ENCODE measurements around the gene DOC2A. TPM values are rescaled to one million over a fixed set of nuclear protein-coding genes. Genes with fewer than 3 reads are reported as not detected.

Gene DOC2A
- total RNA-seq, 1 donor from 2014 or later = 0.15 TPM

- ATAC-seq = no peak
- no peak for DNase-seq (ENCODE audit: low spot score)
These were observed 20.8 kb downstream of the DOC2A start for GRCh38 chr16:29990034-29990433.

GRCh38 chr16:29989111-29989858 is 21.5 kb downstream of the DOC2A start:
- DNase-seq (ENCODE audit: low spot score) = no peak
- ATAC-seq = no peak

- no peak for ATAC-seq
These were observed 22.3 kb downstream of the DOC2A start for GRCh38 chr16:29988346-29989075.

GRCh38 chr16:29987371-29988085 is 23.3 kb downstream of the DOC2A start:
- DNase-seq (ENCODE audit: low spot score) (no peak), ATAC-seq (no peak)

More at GRCh38 chr16:29988346-29989075, 22.3 kb downstream of the DOC2A start:
- no peak for DNase-seq (ENCODE audit: low spot score)

- ATAC-seq (no peak), DNase-seq (ENCODE audit: low spot score) (no peak)
These were observed 23.9 kb downstream of the DOC2A start for GRCh38 chr16:29986931-29987330.

- no peak for DNase-seq (ENCODE audit: low spot score)
These were observed 24.6 kb downstream of the DOC2A start for GRCh38 chr16:29986231-29986630.

GRCh38 chr16:29985271-29985811 is 25.5 kb downstream of the DOC2A start:
- ATAC-seq = no peak
- DNase-seq (ENCODE audit: low spot score) = no peak

More at GRCh38 chr16:29986231-29986630, 24.6 kb downstream of the DOC2A start:
- no peak for ATAC-seq

GRCh38 chr16:29984764-29985147 is 26.1 kb downstream of the DOC2A start:
- no peak for ATAC-seq
- DNase-seq (ENCODE audit: low spot score) = no peak

- no peak for ATAC-seq
- no peak for DNase-seq (ENCODE audit: low spot score)
These were observed 26.6 kb downstream of the DOC2A start for GRCh38 chr16:29984137-29984763.

- no peak for ATAC-seq
- DNase-seq (ENCODE audit: low spot score) = no peak
These were observed 27.2 kb downstream of the DOC2A start for GRCh38 chr16:29983420-29984136.

GRCh38 chr16:29982560-29983419 is 28.0 kb downstream of the DOC2A start:
- ATAC-seq = no peak
- DNase-seq (ENCODE audit: low spot score) = no peak

- DNase-seq (ENCODE audit: low spot score) (no peak), ATAC-seq (no peak)
These were observed 32.1 kb downstream of the DOC2A start for GRCh38 chr16:29978564-29979270.

GRCh38 chr16:29978081-29978480 is 32.7 kb downstream of the DOC2A start:
- DNase-seq (ENCODE audit: low spot score) = no peak
- ATAC-seq = no peak

- no peak for DNase-seq (ENCODE audit: low spot score)
- ATAC-seq = no peak
These were observed 33.6 kb downstream of the DOC2A start for GRCh38 chr16:29977063-29977825.

GRCh38 chr16:29975811-29976511 is 34.9 kb downstream of the DOC2A start:
- ATAC-seq = no peak
- DNase-seq (ENCODE audit: low spot score) = no peak

- DNase-seq (ENCODE audit: low spot score) (no peak), ATAC-seq (no peak)
These were observed 35.7 kb downstream of the DOC2A start for GRCh38 chr16:29975134-29975538.

All from left lobe of liver (tissue), 2 donors.